Measurements from ENCODE around the gene BDH2. TPM values are rescaled to one million over a fixed set of nuclear protein-coding genes. Genes with fewer than 3 reads are reported as not detected.

The BDH2 gene
- total and polyA plus RNA-seq, 8 donors, result 8.6 to 46.8 (median 16.1) TPM

- H3K36me3 ChIP-seq, result no peaks in the 10 kb centered on the region
- 66 to 67% methylated on average over 4 of the region's 4 CpGs for WGBS, 2 donors
- intact Hi-C loops (cut with DNase I), result loop anchor here in 2 of 3 donors (10.0 kb wide), 2 partner anchors 654 to 664 kb away; no protein-coding TSS in a partner anchor
- H3K4me3 ChIP-seq, result no peak overlapping the region
- H3K27me3 ChIP-seq, result no peaks in the 10 kb centered on the region
- no peaks in the 10 kb centered on the region for H3K9me3 ChIP-seq
- DNase-seq (no peak), FAIRE-seq (no peak), ATAC-seq (no peak)
- no peak for TF ChIP-seq CTCF (IDR thresholded peaks at IDR 0.05)
- H3K4me1 ChIP-seq, result no peaks in the 10 kb centered on the region
- H3K27ac ChIP-seq, result no peak overlapping the region
Measured at GRCh38 chr4:103108542-103108941, 8.9 kb upstream of the BDH2 start.

GRCh38 chr4:103105558-103106356 lies 6.1 kb upstream of the BDH2 start:
- intact Hi-C loops (cut with DNase I), result loop anchor here in 2 of 3 donors (10.0 kb wide), 2 partner anchors 651 to 661 kb away; no protein-coding TSS in a partner anchor
- H3K4me1 ChIP-seq, result no peaks in the 10 kb centered on the region
- WGBS, 2 donors, result 95 to 97% methylated on average over 2 of the region's 2 CpGs
- DNase-seq, result no peak
- no peak for FAIRE-seq
- no peak for TF ChIP-seq CTCF (IDR thresholded peaks at IDR 0.05)
- ATAC-seq, result no peak
- H3K27ac ChIP-seq, result no peak overlapping the region
- no peaks in the 10 kb centered on the region for H3K9me3 ChIP-seq
- no peaks in the 10 kb centered on the region for H3K27me3 ChIP-seq
- H3K4me3 ChIP-seq, result no peak overlapping the region
- no peaks in the 10 kb centered on the region for H3K36me3 ChIP-seq

GRCh38 chr4:103104886-103105285 lies 5.3 kb upstream of the BDH2 start:
- no peak overlapping the region for H3K27ac ChIP-seq
- DNase-seq, result no peak
- intact Hi-C loops (cut with DNase I), result loop anchor here in 2 of 3 donors (10.0 kb wide), 2 partner anchors 650 to 660 kb away; no protein-coding TSS in a partner anchor
- no peak for FAIRE-seq
- WGBS, 2 donors, result 86 to 90% methylated on average over 3 of the region's 3 CpGs
- H3K9me3 ChIP-seq, result no peaks in the 10 kb centered on the region
- H3K4me1 ChIP-seq, result no peaks in the 10 kb centered on the region
- TF ChIP-seq CTCF (IDR thresholded peaks at IDR 0.05), result no peak
- H3K4me3 ChIP-seq, result no peak overlapping the region
- ATAC-seq, result no peak
- no peaks in the 10 kb centered on the region for H3K27me3 ChIP-seq
- no peaks in the 10 kb centered on the region for H3K36me3 ChIP-seq

- no peak overlapping the region for H3K27ac ChIP-seq
- H3K27me3 ChIP-seq, result no peaks in the 10 kb centered on the region
- no peak for TF ChIP-seq CTCF (IDR thresholded peaks at IDR 0.05)
- no peaks in the 10 kb centered on the region for H3K36me3 ChIP-seq
- no peaks in the 10 kb centered on the region for H3K9me3 ChIP-seq
- peaks cover 5 to 19% (median 7%) of the 10 kb centered on the region in 3 donors for H3K4me1 ChIP-seq
- FAIRE-seq (no peak), DNase-seq (no peak), ATAC-seq (no peak)
- no peak overlapping the region for H3K4me3 ChIP-seq
- 56 to 57% methylated on average over 5 of the region's 5 CpGs for WGBS, 2 donors
- intact Hi-C loops (cut with DNase I), result loop anchor here in 2 of 3 donors (10.0 kb wide), 2 partner anchors 646 to 656 kb away; no protein-coding TSS in a partner anchor
Measured at GRCh38 chr4:103100691-103101090, 1.1 kb upstream of the BDH2 start.

All from pancreas (tissue), 10 donors.